ENCODE data around the gene UVRAG.

- no peak for TF ChIP-seq CTCF (IDR thresholded peaks at IDR 0.05; ENCODE audit: low read length)
- no peak for TF ChIP-seq EZH2 (optimal IDR thresholded peaks at IDR 0.05; ENCODE audit: low read depth, low read length)
- no peak for TF ChIP-seq EZH2phosphoT487 (IDR thresholded peaks at IDR 0.05; ENCODE audit: low read length)
Measured at GRCh38 chr11:75894036-75894585, 79.1 kb downstream of the UVRAG start.
